ENCODE measurements around the gene SMIM10.
"Not testable (repeated sequence)": the region's sequence is repeated elsewhere in the genome, so short reads cannot be mapped to it uniquely, and the experiment has no call there.

SMIM10 gene

DNA sequence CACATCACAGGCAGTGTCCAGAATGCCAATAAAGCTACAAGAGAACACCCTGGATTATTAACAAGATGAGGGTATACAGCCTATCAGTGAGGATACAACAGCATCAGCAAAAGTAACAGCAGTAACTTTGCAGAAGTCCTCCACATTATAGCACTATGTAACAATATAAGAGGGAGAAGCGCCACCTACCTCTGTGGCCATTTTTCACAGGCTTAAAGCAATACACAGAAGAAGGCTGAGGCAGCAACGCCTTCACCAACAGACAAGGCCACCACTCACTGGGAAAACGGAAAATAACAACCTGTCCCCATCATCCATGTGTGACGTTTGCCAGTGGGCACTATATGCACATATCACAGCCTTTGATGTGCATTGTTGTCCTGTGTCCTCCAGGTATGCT, 19.0 kb downstream of the SMIM10 start:
- in situ Hi-C loops (cut with HindIII; ENCODE audit: low sequenced_read_pairs), result no loop called here

DNA sequence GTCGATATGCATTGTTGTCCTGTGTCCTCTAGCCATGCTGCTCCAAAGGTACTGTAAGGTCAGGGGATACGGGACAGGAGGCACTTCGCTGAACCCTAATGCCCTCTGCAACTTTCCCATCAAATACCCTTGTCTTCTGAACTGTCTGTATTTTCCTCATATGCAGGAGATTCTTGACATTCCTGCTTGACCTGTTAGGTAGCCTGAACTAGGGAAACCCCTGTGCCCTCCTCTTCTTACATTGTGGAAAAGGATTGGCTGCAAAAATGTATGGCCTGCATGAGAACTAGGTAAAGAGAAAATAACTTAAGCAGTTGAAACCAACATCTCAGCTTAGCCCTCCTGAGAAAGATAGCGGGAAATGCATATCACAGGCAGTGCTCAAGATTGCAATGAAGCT, 20.1 kb downstream of the SMIM10 start:
- in situ Hi-C loops (cut with HindIII; ENCODE audit: low sequenced_read_pairs), result no loop called here

GRCh38 chrX:135015523-135016245, 24.9 kb downstream of the SMIM10 start:
- in situ Hi-C loops (cut with HindIII; ENCODE audit: low sequenced_read_pairs), result no loop called here

GRCh38 chrX:135019890-135020289, 29.1 kb downstream of the SMIM10 start:
- in situ Hi-C loops (cut with HindIII; ENCODE audit: low sequenced_read_pairs), result not testable (repeated sequence)

GRCh38 chrX:135023791-135024190, 33.0 kb downstream of the SMIM10 start:
- in situ Hi-C loops (cut with HindIII; ENCODE audit: low sequenced_read_pairs), result not testable (repeated sequence)

DNA sequence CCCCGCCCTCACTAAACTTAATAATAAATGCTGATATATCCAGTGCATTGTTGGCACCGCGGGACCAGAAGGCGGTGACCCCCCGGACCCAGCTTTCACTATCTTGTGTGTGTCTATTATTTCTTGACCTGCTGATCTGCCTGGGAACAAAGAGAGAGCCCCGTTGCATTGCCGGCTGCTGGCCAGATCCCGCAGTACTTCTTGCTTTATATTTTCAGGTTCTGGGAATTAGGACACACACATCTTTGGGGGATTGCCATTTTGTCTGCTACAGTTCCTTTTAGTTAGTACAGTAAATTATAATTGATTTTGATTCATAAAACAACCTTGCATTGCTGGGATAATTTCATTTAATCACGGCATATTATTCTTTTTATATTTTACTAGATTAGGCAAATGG, 33.7 kb downstream of the SMIM10 start:
- in situ Hi-C loops (cut with HindIII; ENCODE audit: low sequenced_read_pairs), result no loop called here

GRCh38 chrX:135030207-135030963, 39.6 kb downstream of the SMIM10 start:
- in situ Hi-C loops (cut with HindIII; ENCODE audit: low sequenced_read_pairs), result not testable (repeated sequence)

DNA sequence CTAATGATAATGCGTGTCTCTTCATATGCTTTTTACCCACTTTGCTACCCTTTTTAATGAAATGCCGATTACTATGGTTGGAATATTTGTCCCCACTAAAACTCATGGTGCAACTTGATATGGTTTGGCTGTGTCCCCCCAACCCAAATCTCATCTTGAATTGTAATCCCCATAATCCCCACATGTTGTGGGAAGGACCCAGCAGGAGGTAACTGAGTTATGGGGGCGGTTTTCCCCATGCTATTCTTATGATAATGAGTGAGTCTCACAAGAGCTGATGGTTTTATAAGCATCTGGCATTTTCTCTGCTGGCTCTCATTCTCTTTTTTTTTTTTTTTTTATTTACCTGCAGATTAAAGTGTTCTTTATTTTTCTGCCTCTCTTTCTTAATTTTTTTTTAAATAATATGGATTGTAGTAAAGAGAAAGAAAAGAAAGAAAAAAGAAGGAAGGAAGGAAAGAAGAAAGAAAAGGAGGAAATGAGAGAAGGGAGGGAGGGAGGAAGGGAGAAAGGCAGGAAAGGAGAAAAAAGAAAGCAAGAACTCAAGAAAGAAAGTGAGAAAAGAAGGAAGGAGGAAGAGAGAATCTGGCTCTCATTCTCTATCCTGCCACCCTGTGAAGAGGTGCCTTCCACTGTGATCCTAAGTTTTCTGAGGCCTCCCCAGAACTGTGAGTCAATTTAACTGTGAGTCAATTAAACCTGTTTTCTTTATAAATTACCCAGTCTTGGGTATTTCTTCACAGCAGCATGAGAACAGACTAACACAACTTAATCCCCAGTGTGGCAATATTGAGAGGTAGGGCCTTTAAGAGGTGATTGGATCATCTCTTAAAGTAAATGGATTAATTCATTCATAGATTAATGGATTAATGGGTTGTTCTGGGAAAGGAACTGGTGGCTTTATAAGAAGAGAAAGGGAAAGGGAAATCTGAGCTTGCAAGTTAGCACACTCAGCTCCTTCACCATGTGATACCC, 50.6 kb downstream of the SMIM10 start:
- in situ Hi-C loops (cut with HindIII; ENCODE audit: low sequenced_read_pairs), result not testable (repeated sequence)

All from endothelial cell of hepatic sinusoid (primary cell).